Ishikawa (cell line): Measurements from ENCODE around the gene STPG4.

ENCODE experiments used
- CEBPB ChIP-seq: IDR thresholded peaks from 2 replicates; pipeline ENCODE4 v1.6.1; 2012
- CREB1 ChIP-seq: IDR thresholded peaks from 2 replicates; pipeline ENCODE4 v1.6.1; 2012; ENCODE audit warnings: low read depth
- EGR1 ChIP-seq: IDR thresholded peaks from 2 replicates; pipeline ENCODE4 v1.6.1; 2012
- EP300 ChIP-seq: IDR thresholded peaks from 2 replicates; pipeline ENCODE4 v1.6.1; 2012; ENCODE audit warnings: borderline replicate concordance
- FOXM1 ChIP-seq: IDR thresholded peaks from 2 replicates; pipeline ENCODE4 v1.6.1; 2012; ENCODE audit warnings: low read depth, borderline replicate concordance
- MAX ChIP-seq: IDR thresholded peaks from 2 replicates; pipeline ENCODE4 v1.6.1; 2012
- NFIC ChIP-seq: IDR thresholded peaks from 2 replicates; pipeline ENCODE4 v1.6.1; 2012
- RAD21 ChIP-seq: IDR thresholded peaks from 2 replicates; pipeline ENCODE4 v1.6.1; 2012; ENCODE audit warnings: low read depth
- REST ChIP-seq: IDR thresholded peaks from 2 replicates; pipeline ENCODE4 v1.6.1; 2012; ENCODE audit warnings: low read depth, mild to moderate bottlenecking
- TAF1 ChIP-seq: IDR thresholded peaks from 2 replicates; pipeline ENCODE4 v1.6.1; 2012; ENCODE audit warnings: low read depth, mild to moderate bottlenecking
- TCF12 ChIP-seq: IDR thresholded peaks from 2 replicates; pipeline ENCODE4 v1.6.1; 2012; ENCODE audit warnings: low read depth
- TEAD4 ChIP-seq: IDR thresholded peaks from 2 replicates; pipeline ENCODE4 v1.6.1; 2012
- USF1 ChIP-seq: IDR thresholded peaks from 2 replicates; pipeline ENCODE4 v1.6.1; 2012
- YY1 ChIP-seq: IDR thresholded peaks from 2 replicates; pipeline ENCODE4 v1.6.1; 2012; ENCODE audit warnings: low read depth
- ZBTB7A ChIP-seq: IDR thresholded peaks from 2 replicates; pipeline ENCODE4 v1.6.1; 2012; ENCODE audit warnings: low read depth

Gene STPG4

GRCh38 chr2:47054036-47054555 is 101.0 kb downstream of the STPG4 start:
- no peak for TF ChIP-seq ZBTB7A

- TF ChIP-seq CEBPB (no peak), CREB1 (no peak), REST (no peak), MAX (no peak), YY1 (no peak), FOXM1 (no peak), EGR1 (no peak), ZBTB7A (no peak), EP300 (no peak), USF1 (no peak), TEAD4 (no peak)
Measured at GRCh38 chr2:47052847-47053246, 102.3 kb downstream of the STPG4 start.

GRCh38 chr2:47051562-47051961 is 103.5 kb downstream of the STPG4 start:
- TF ChIP-seq NFIC (no peak), TEAD4 (no peak), EP300 (no peak), CEBPB (no peak), MAX (no peak), YY1 (no peak)

GRCh38 chr2:47050762-47051161 is 104.3 kb downstream of the STPG4 start:
- TF ChIP-seq EGR1 (no peak), NFIC (no peak), ZBTB7A (no peak), EP300 (no peak), FOXM1 (no peak), RAD21 (no peak), YY1 (no peak), MAX (no peak), USF1 (no peak), TEAD4 (no peak), REST (no peak), CEBPB (no peak), TCF12 (no peak), CREB1 (no peak)

- no peak for TF ChIP-seq TEAD4
- no peak for TF ChIP-seq TCF12
- TF ChIP-seq MAX: no peak
- no peak for TF ChIP-seq YY1
- no peak for TF ChIP-seq NFIC
- no peak for TF ChIP-seq EGR1
- no peak for TF ChIP-seq TAF1
- TF ChIP-seq CEBPB: no peak
- TF ChIP-seq REST: no peak
- TF ChIP-seq CREB1: no peak
- TF ChIP-seq FOXM1: no peak
- TF ChIP-seq ZBTB7A: no peak
- no peak for TF ChIP-seq USF1
- no peak for TF ChIP-seq RAD21
- no peak for TF ChIP-seq EP300
Measured at GRCh38 chr2:47050021-47050760, 104.9 kb downstream of the STPG4 start.
